ENCODE measurements around the gene TSPEAR.
"Not testable (repeated sequence)": the region's sequence is repeated elsewhere in the genome, so short reads cannot be mapped to it uniquely, and the experiment has no call there.

TSPEAR gene

GRCh38 chr21:44479556-44480199, 231.7 kb downstream of the TSPEAR start:
- TF ChIP-seq, protein P1, sequence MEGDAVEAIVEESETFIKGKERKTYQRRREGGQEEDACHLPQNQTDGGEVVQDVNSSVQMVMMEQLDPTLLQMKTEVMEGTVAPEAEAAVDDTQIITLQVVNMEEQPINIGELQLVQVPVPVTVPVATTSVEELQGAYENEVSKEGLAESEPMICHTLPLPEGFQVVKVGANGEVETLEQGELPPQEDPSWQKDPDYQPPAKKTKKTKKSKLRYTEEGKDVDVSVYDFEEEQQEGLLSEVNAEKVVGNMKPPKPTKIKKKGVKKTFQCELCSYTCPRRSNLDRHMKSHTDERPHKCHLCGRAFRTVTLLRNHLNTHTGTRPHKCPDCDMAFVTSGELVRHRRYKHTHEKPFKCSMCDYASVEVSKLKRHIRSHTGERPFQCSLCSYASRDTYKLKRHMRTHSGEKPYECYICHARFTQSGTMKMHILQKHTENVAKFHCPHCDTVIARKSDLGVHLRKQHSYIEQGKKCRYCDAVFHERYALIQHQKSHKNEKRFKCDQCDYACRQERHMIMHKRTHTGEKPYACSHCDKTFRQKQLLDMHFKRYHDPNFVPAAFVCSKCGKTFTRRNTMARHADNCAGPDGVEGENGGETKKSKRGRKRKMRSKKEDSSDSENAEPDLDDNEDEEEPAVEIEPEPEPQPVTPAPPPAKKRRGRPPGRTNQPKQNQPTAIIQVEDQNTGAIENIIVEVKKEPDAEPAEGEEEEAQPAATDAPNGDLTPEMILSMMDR (IDR thresholded peaks at IDR 0.05; ENCODE audit: control insufficient read depth, extremely low read depth, insufficient read depth) = peak; percentile 53
- H3K4me3 ChIP-seq (ENCODE audit: low read depth, low read length); DNase-seq (ENCODE audit: low read depth): not testable (repeated sequence)

DNA sequence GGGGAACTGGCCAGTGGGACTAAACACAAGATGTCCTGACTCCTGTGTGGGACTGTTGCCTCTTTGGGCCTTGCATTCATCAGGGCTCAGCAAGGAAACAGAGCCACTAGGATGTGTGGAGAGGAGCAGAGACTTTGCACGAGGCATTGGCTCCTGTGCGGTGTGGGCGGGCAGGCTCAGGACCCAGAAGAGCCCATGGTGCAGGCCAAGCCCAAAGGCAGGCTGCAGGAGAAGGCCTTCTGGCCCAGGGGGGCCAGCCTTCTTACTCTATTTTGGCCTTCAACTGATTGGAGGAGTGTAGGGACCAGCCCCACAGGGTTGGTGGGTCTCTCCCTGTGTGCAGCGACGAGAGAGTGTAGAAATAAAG, 232.6 kb downstream of the TSPEAR start:
- no peak for DNase-seq (ENCODE audit: low read depth)
- TF ChIP-seq, protein P1 (IDR thresholded peaks at IDR 0.05; ENCODE audit: control insufficient read depth, extremely low read depth, insufficient read depth) = no peak
- no peak overlapping the region for H3K4me3 ChIP-seq (ENCODE audit: low read depth, low read length)

DNA sequence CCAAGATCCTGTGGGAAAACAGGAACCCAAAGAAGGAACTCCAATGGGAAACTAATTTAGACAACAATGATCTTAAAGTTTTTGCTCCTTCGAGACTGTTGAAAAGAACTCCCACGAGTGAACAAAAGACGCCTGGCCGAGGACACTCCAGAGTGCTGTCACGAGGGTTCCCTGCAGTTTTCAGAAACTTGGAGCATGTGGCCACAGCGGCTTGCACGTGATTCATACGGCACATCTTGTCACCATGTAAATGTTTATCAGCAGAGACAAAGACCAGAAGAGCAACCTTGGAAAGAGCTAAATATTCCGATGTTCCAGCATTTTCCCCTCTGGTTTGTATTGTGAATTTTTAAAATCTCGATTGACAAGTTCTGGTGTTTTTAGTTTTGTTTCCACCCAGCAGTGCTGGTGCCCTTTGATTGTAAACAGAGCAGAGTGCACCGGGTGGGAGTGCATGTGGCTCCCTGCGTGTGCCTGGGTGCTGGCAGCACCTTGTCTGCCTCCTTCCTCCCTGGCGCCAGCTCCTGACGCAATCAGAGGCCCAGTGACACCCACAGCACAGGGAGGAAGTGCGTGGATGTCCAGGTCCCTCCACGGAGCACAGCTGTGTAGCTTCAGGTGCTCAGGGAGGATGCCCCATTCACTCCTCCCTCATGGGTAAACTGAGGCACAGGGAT, 233.1 kb downstream of the TSPEAR start:
- no peak overlapping the region for H3K4me3 ChIP-seq (ENCODE audit: low read depth, low read length)
- no peak for DNase-seq (ENCODE audit: low read depth)
- TF ChIP-seq, protein P1 (IDR thresholded peaks at IDR 0.05; ENCODE audit: control insufficient read depth, extremely low read depth, insufficient read depth) = no peak

- no peak overlapping the region for H3K4me3 ChIP-seq (ENCODE audit: low read depth, low read length)
- no peak for DNase-seq (ENCODE audit: low read depth)
- TF ChIP-seq, protein P1 (IDR thresholded peaks at IDR 0.05; ENCODE audit: control insufficient read depth, extremely low read depth, insufficient read depth) = no peak
These were observed 233.7 kb downstream of the TSPEAR start for GRCh38 chr21:44477712-44478111.

DNA sequence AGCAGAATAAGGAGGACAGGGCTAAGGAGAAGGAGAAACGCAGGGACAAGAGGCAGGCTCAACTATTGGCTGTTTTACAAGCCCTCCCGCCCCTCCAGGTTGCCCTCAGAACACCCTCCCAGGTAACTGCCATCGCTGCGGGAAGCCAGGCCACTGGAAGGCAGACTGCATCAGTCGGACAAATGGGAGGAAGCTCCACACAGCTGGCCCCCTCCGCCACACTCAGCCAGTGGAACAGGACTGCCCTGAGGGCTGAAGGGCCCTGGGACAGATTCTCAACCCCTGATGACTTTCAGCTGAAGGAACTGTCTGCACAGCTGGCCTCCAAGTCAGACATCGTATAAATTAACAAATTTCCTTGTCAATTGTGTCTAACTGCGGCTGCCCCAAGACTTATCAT, 234.2 kb downstream of the TSPEAR start:
- H3K4me3 ChIP-seq (ENCODE audit: low read depth, low read length) = no peak overlapping the region
- TF ChIP-seq, protein P1 (IDR thresholded peaks at IDR 0.05; ENCODE audit: control insufficient read depth, extremely low read depth, insufficient read depth) = no peak
- no peak for DNase-seq (ENCODE audit: low read depth)

- DNase-seq (ENCODE audit: low read depth) = no peak
- no peak overlapping the region for H3K4me3 ChIP-seq (ENCODE audit: low read depth, low read length)
- TF ChIP-seq, protein P1 (IDR thresholded peaks at IDR 0.05; ENCODE audit: control insufficient read depth, extremely low read depth, insufficient read depth) = no peak
These were observed 236.0 kb downstream of the TSPEAR start for GRCh38 chr21:44475266-44475845.

All from LNCaP clone FGC (cell line).